IPS-20b (cell line): ENCODE measurements around the gene RAB23.

Experiments used
- H3K27ac ChIP-seq: one replicate; pipeline ENCODE4 v1.5.1; 2013; ENCODE audit warnings: low read length
- H3K27me3 ChIP-seq: 2 replicates; pipeline ENCODE4 v1.6.1; 2013; ENCODE audit warnings: mild to moderate bottlenecking, low read length, inconsistent platforms; ENCODE audit not compliant: insufficient read depth
- H3K36me3 ChIP-seq: 2 replicates; pipeline ENCODE4 v1.6.1; 2013; ENCODE audit warnings: low read depth, mild to moderate bottlenecking, inconsistent platforms, low read length, moderate library complexity; ENCODE audit not compliant: insufficient read depth
- H3K4me1 ChIP-seq: 2 replicates; pipeline ENCODE4 v1.6.1; 2013; ENCODE audit warnings: mild to moderate bottlenecking, control low read depth, inconsistent platforms, low read length, moderate library complexity; ENCODE audit not compliant: insufficient read depth
- H3K4me3 ChIP-seq: 2 replicates; pipeline ENCODE4 v1.5.1; 2013; ENCODE audit warnings: mild to moderate bottlenecking, low read length, inconsistent platforms
- H3K9ac ChIP-seq: 2 replicates; pipeline ENCODE4 v1.6.1; 2013; ENCODE audit warnings: low read depth, mild to moderate bottlenecking, inconsistent platforms, low read length, moderate library complexity
- H3K9me3 ChIP-seq: 2 replicates; pipeline ENCODE4 v1.6.1; 2013; ENCODE audit warnings: mild to moderate bottlenecking, low read depth, low read length, inconsistent platforms; ENCODE audit not compliant: insufficient read depth

The RAB23 gene

GRCh38 chr6:57173886-57174510, 48.1 kb downstream of the RAB23 start:
- Histone ChIP-seq H3K9ac (peak overlapping the region; percentile 82; the same call in 1 of the 2 replicates), H3K4me3 (peak overlapping the region; percentile 86), H3K27me3 (peaks cover 14% of the 10 kb centered on the region), H3K4me1 (peaks cover 12% of the 10 kb centered on the region; the same call in 1 of the 2 replicates), H3K27ac (no peak overlapping the region), H3K36me3 (no peaks in the 10 kb centered on the region; the same call in 1 of the 2 replicates), H3K9me3 (no peaks in the 10 kb centered on the region)

- no peaks in the 10 kb centered on the region for H3K9me3 ChIP-seq
- peak overlapping the region; percentile 82 for H3K9ac ChIP-seq
- no peaks in the 10 kb centered on the region; the same call in 1 of the 2 replicates for H3K36me3 ChIP-seq
- H3K4me3 ChIP-seq, result peak overlapping the region; percentile 86
- peaks cover 14% of the 10 kb centered on the region for H3K27me3 ChIP-seq
- peaks cover 12% of the 10 kb centered on the region; the same call in 1 of the 2 replicates for H3K4me1 ChIP-seq
- no peak overlapping the region for H3K27ac ChIP-seq
Observed at GRCh38 chr6:57173056-57173885, 48.8 kb downstream of the RAB23 start.

- no peak within 1 kb of the TSS for H3K27ac ChIP-seq
- peaks cover 14% of the 10 kb centered on the region for H3K27me3 ChIP-seq
- H3K4me1 ChIP-seq, result peaks cover 12% of the 10 kb centered on the region; the same call in 1 of the 2 replicates
- H3K4me3 ChIP-seq, result peak within 1 kb of the TSS; percentile 86
- peaks cover 4% of the 10 kb centered on the region for H3K36me3 ChIP-seq
- peak within 1 kb of the TSS; percentile 82 for H3K9ac ChIP-seq
- H3K9me3 ChIP-seq, result no peaks in the 10 kb centered on the region
Observed at GRCh38 chr6:57172136-57173055, 49.7 kb downstream of the RAB23 start, which contains the start of gene BAG2. BAG2 (plus strand) TSS chr6:57172326; CDS start chr6:57172698, 372 bp downstream.

GRCh38 chr6:57165080-57165479, 57.0 kb downstream of the RAB23 start:
- Histone ChIP-seq H3K27ac (no peak overlapping the region), H3K27me3 (no peaks in the 10 kb centered on the region), H3K9ac (no peak overlapping the region), H3K9me3 (no peaks in the 10 kb centered on the region), H3K4me1 (no peaks in the 10 kb centered on the region), H3K36me3 (peaks cover 35% of the 10 kb centered on the region), H3K4me3 (no peak overlapping the region)

- H3K9me3 ChIP-seq, result no peaks in the 10 kb centered on the region
- H3K27me3 ChIP-seq, result no peaks in the 10 kb centered on the region
- H3K4me3 ChIP-seq, result no peak overlapping the region
- H3K36me3 ChIP-seq, result peaks cover 35% of the 10 kb centered on the region
- no peaks in the 10 kb centered on the region for H3K4me1 ChIP-seq
- no peak overlapping the region for H3K9ac ChIP-seq
- H3K27ac ChIP-seq, result no peak overlapping the region
Observed at GRCh38 chr6:57163956-57164355, 58.2 kb downstream of the RAB23 start.

GRCh38 chr6:57162516-57162915, 59.6 kb downstream of the RAB23 start:
- Histone ChIP-seq H3K4me3 (no peak overlapping the region), H3K4me1 (no peaks in the 10 kb centered on the region), H3K27ac (no peak overlapping the region), H3K27me3 (no peaks in the 10 kb centered on the region), H3K9me3 (no peaks in the 10 kb centered on the region), H3K36me3 (peaks cover 32% of the 10 kb centered on the region), H3K9ac (no peak overlapping the region)

GRCh38 chr6:57162028-57162427, 60.1 kb downstream of the RAB23 start:
- H3K9ac ChIP-seq, result no peak overlapping the region
- H3K36me3 ChIP-seq, result peaks cover 27% of the 10 kb centered on the region
- no peaks in the 10 kb centered on the region for H3K9me3 ChIP-seq
- no peaks in the 10 kb centered on the region for H3K4me1 ChIP-seq
- no peaks in the 10 kb centered on the region for H3K27me3 ChIP-seq
- H3K4me3 ChIP-seq, result no peak overlapping the region
- no peak overlapping the region for H3K27ac ChIP-seq

- peaks cover 27% of the 10 kb centered on the region for H3K36me3 ChIP-seq
Observed at GRCh38 chr6:57159127-57159526, 63.0 kb downstream of the RAB23 start.

GRCh38 chr6:57158658-57159057, 63.4 kb downstream of the RAB23 start:
- Histone ChIP-seq H3K9ac (no peak overlapping the region), H3K36me3 (peaks cover 32% of the 10 kb centered on the region), H3K9me3 (no peaks in the 10 kb centered on the region), H3K4me3 (no peak overlapping the region), H3K27me3 (no peaks in the 10 kb centered on the region), H3K27ac (no peak overlapping the region), H3K4me1 (no peaks in the 10 kb centered on the region)

More at GRCh38 chr6:57159127-57159526, 63.0 kb downstream of the RAB23 start:
- Histone ChIP-seq H3K4me1 (no peaks in the 10 kb centered on the region), H3K4me3 (no peak overlapping the region), H3K27ac (no peak overlapping the region), H3K9me3 (no peaks in the 10 kb centered on the region), H3K9ac (no peak overlapping the region), H3K27me3 (no peaks in the 10 kb centered on the region)

- no peaks in the 10 kb centered on the region for H3K27me3 ChIP-seq
- H3K9me3 ChIP-seq, result no peaks in the 10 kb centered on the region
- no peaks in the 10 kb centered on the region for H3K4me1 ChIP-seq
- no peak overlapping the region for H3K4me3 ChIP-seq
- H3K27ac ChIP-seq, result no peak overlapping the region
- H3K9ac ChIP-seq, result no peak overlapping the region
- H3K36me3 ChIP-seq, result peaks cover 63% of the 10 kb centered on the region
Observed at GRCh38 chr6:57147955-57148858, 73.9 kb downstream of the RAB23 start.
